OCI-LY7 (cell line): Measurements from ENCODE around the gene CAPRIN1. TPM values are rescaled to one million over a fixed set of nuclear protein-coding genes. Genes with fewer than 3 reads are reported as not detected.

Source experiments
- BruUV-seq: library from RNA; stranded (reverse); fragments of 400-500 nt; replicated peaks from 2 replicates; lab custom pipeline; 2021; lab: Mats Ljungman, UMichigan
- CTCF ChIA-PET: fragments of 300-600 bp; sonication (Branson Sonifier 250); formaldehyde crosslinking; loops from one replicate; lab custom pipeline; 2022; ENCODE audit warnings: antibody characterized with exemption; ENCODE audit not compliant: unreplicated experiment; lab: Charles Lee
- POLR2A ChIA-PET: fragments of 300-600 bp; sonication (Branson Sonifier 250); formaldehyde crosslinking; loops from one replicate; lab custom pipeline; 2022; ENCODE audit warnings: antibody characterized with exemption; lab: Charles Lee
- DNase-seq: peaks from one replicate; pipeline ENCODE4 v3.0.0-alpha.2; 2015; ENCODE audit warnings: low spot score
- H2AFZ ChIP-seq: fragments of 200-600 bp; sonication (generic), shearing (Covaris generic); 2 replicates; pipeline ENCODE4 v1.6.1; 2014; ENCODE audit warnings: mild to moderate bottlenecking, antibody characterized with exemption, low read length, moderate library complexity
- H3K27ac ChIP-seq: fragments of 200-600 bp; sonication (generic); 2 replicates; pipeline ENCODE4 v1.5.1; 2014; ENCODE audit warnings: mixed run types, low read depth, mild to moderate bottlenecking, moderate library complexity, low read length, inconsistent platforms; ENCODE audit not compliant: poor library complexity, severe bottlenecking
- H3K36me3 ChIP-seq: fragments of 200-600 bp; sonication (generic); 2 replicates; pipeline ENCODE4 v1.6.1; 2014; ENCODE audit warnings: mild to moderate bottlenecking, antibody characterized with exemption, low read length, moderate library complexity, mixed read lengths; ENCODE audit not compliant: insufficient read depth
- H3K4me1 ChIP-seq: fragments of 200-600 bp; sonication (generic); 2 replicates; pipeline ENCODE4 v1.5.1; 2014; ENCODE audit warnings: mild to moderate bottlenecking, low read length; ENCODE audit not compliant: insufficient read depth, poor library complexity, severe bottlenecking
- H3K4me2 ChIP-seq: fragments of 200-600 bp; sonication (generic); 2 replicates; pipeline ENCODE4 v1.6.1; 2014; ENCODE audit warnings: mild to moderate bottlenecking, low read length
- H3K4me3 ChIP-seq: fragments of 200-600 bp; sonication (generic); 2 replicates; pipeline ENCODE4 v1.5.1; 2014; ENCODE audit warnings: mild to moderate bottlenecking, low read depth, low read length; ENCODE audit not compliant: poor library complexity, severe bottlenecking
- H3K79me2 ChIP-seq: fragments of 200-600 bp; sonication (generic); 2 replicates; pipeline ENCODE4 v1.6.1; 2016; ENCODE audit warnings: low read depth, mild to moderate bottlenecking, low read length, moderate library complexity, mixed read lengths; ENCODE audit not compliant: insufficient read depth
- H3K9me2 ChIP-seq: fragments of 200-600 bp; sonication (generic); 2 replicates; pipeline ENCODE4 v1.6.1; 2016; ENCODE audit warnings: mild to moderate bottlenecking, low read length, mixed read lengths; ENCODE audit not compliant: insufficient read depth
- H3K9me3 ChIP-seq: fragments of 200-600 bp; sonication (generic); 2 replicates; pipeline ENCODE4 v1.6.1; 2014; ENCODE audit warnings: mild to moderate bottlenecking, mixed run types, low read length, mixed read lengths
- H4K20me1 ChIP-seq: fragments of 200-600 bp; sonication (generic); 2 replicates; pipeline ENCODE4 v1.6.1; 2014; ENCODE audit warnings: mild to moderate bottlenecking, antibody characterized with exemption, low read length, moderate library complexity, mixed read lengths; ENCODE audit not compliant: insufficient read depth
- EZH2phosphoT487 ChIP-seq: fragments of 200-600 bp; sonication (generic); IDR thresholded peaks from 2 replicates; pipeline ENCODE4 v1.6.1; 2018; ENCODE audit warnings: low read depth, borderline replicate concordance, mild to moderate bottlenecking, mixed run types, antibody characterized with exemption, low read length, moderate library complexity, mixed read lengths
- intact Hi-C: fragments of 100-400 bp; cut with micrococcal nuclease; formaldehyde crosslinking; loops from one replicate; pipeline ENCODE4 v1.10.0; 2022; ENCODE audit not compliant: unreplicated experiment
- total RNA-seq, 2 experiments: library from RNA; depleted of rRNA in 1 of 2; stranded (reverse); fragments of >200 nt in 1 of 2; shearing (Covaris generic) in 1 of 2; gene quantifications; 2 replicates each; pipeline ENCODE4 v1.2.3, GENCODE V29; 2014 to 2022
- TF ChIP-seq, protein P1 (sequence below): fragments of 200-600 bp; sonication (generic); conservative IDR thresholded peaks from 2 replicates; pipeline ENCODE4 v1.5.1; 2014; ENCODE audit warnings: mild to moderate bottlenecking, antibody characterized with exemption, low read length, moderate library complexity, mixed read lengths

The CAPRIN1 gene
- total RNA-seq, 2 experiments from 2014 or later, result 259 to 286 TPM

DNA sequence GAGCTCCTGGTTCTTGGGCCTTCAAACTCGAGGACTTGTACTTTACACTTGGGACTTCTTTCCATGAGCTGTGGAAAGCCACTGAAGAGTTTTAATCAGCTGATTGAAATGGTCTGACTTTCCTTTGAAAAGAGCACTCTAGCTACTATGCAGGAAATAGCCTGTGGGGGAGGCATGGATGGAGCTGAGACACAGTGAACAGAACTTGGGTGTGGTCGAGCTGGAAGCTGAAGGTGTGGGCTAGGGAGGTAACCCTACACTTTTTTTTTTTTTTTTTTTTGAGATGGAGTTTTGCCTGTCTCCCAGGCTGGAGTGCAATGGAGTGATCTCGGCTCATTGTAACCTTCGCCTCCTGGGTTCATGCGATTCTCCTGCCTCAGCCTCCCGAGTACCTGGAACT lies 17.5 kb upstream of the CAPRIN1 start:
- Histone ChIP-seq H3K9me3 (no peaks in the 10 kb centered on the region), H3K27ac (no peak overlapping the region), H2AFZ (no peak overlapping the region), H3K36me3 (no peaks in the 10 kb centered on the region), H3K9me2 (no peaks in the 10 kb centered on the region), H3K79me2 (no peaks in the 10 kb centered on the region), H3K4me1 (no peaks in the 10 kb centered on the region), H3K4me3 (no peak overlapping the region), H4K20me1 (no peaks in the 10 kb centered on the region), H3K4me2 (no peak overlapping the region)
- BruUV-seq, result no TSS peak
- CTCF ChIA-PET, result no interaction called here
- TF ChIP-seq, protein P1, sequence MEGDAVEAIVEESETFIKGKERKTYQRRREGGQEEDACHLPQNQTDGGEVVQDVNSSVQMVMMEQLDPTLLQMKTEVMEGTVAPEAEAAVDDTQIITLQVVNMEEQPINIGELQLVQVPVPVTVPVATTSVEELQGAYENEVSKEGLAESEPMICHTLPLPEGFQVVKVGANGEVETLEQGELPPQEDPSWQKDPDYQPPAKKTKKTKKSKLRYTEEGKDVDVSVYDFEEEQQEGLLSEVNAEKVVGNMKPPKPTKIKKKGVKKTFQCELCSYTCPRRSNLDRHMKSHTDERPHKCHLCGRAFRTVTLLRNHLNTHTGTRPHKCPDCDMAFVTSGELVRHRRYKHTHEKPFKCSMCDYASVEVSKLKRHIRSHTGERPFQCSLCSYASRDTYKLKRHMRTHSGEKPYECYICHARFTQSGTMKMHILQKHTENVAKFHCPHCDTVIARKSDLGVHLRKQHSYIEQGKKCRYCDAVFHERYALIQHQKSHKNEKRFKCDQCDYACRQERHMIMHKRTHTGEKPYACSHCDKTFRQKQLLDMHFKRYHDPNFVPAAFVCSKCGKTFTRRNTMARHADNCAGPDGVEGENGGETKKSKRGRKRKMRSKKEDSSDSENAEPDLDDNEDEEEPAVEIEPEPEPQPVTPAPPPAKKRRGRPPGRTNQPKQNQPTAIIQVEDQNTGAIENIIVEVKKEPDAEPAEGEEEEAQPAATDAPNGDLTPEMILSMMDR, result no peak
- no peak for TF ChIP-seq EZH2phosphoT487
- no peak for DNase-seq
- POLR2A ChIA-PET, result interaction anchor here (0.6 kb wide), 1 partner anchor 140 kb away, joined by 3 read pairs; no protein-coding TSS in a partner anchor
- intact Hi-C loops, result no loop called here

GRCh38 chr11:34036456-34036855 lies 15.1 kb upstream of the CAPRIN1 start:
- CTCF ChIA-PET, result no interaction called here
- Histone ChIP-seq H3K9me2 (no peaks in the 10 kb centered on the region), H4K20me1 (no peaks in the 10 kb centered on the region), H3K9me3 (no peaks in the 10 kb centered on the region), H3K4me1 (no peaks in the 10 kb centered on the region), H3K4me3 (no peak overlapping the region), H2AFZ (no peak overlapping the region), H3K4me2 (no peak overlapping the region), H3K27ac (no peak overlapping the region), H3K79me2 (no peaks in the 10 kb centered on the region), H3K36me3 (no peaks in the 10 kb centered on the region)
- intact Hi-C loops, result no loop called here
- POLR2A ChIA-PET, result interaction anchor here (2.2 kb wide), 1 partner anchor 12 kb away, joined by 6 read pairs; no protein-coding TSS in a partner anchor
- no peak for TF ChIP-seq EZH2phosphoT487
- BruUV-seq, result no TSS peak
- DNase-seq, result no peak

DNA sequence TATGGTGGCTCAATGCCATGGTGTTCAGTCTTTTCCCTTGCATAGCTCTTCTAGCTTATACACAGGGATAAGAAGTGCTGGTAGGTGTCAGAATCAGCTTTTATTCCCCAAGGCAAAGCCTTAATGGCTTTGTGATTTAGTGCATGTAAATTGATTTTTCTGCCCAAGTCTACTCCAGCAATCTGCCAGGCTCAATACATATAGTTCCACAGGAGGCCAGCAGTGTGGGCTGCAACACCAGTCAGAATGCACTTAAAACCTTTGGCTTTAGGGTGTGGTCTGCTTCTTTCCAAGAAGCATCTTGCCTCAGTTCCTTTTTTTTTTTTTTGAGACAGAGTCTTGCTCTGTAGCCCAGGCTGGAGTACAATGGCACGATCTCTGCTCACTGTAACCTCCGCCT lies 14.5 kb upstream of the CAPRIN1 start:
- intact Hi-C loops, result no loop called here
- no peak for TF ChIP-seq EZH2phosphoT487
- TF ChIP-seq, protein P1, result no peak
- Histone ChIP-seq H2AFZ (no peak overlapping the region), H3K4me3 (no peak overlapping the region), H3K27ac (no peak overlapping the region), H3K4me2 (no peak overlapping the region), H3K4me1 (no peaks in the 10 kb centered on the region), H3K79me2 (no peaks in the 10 kb centered on the region), H3K9me3 (no peaks in the 10 kb centered on the region), H4K20me1 (no peaks in the 10 kb centered on the region), H3K9me2 (no peaks in the 10 kb centered on the region), H3K36me3 (no peaks in the 10 kb centered on the region)
- ChIA-PET POLR2A (interaction anchor here (2.2 kb wide), 1 partner anchor 12 kb away, joined by 6 read pairs; no protein-coding TSS in a partner anchor), CTCF (no interaction called here)
- DNase-seq, result no peak
- BruUV-seq, result no TSS peak
